Fibroblast of lung (primary cell): ENCODE measurements around the gene SP140L.

Source experiments
- EZH2 ChIP-seq: IDR thresholded peaks from 2 replicates; pipeline ENCODE4 v1.5.1; 2012; ENCODE audit warnings: low read length, control low read depth, mild to moderate bottlenecking; ENCODE audit errors: missing control alignments
- TF ChIP-seq, protein P1 (sequence below), 2 donors: IDR thresholded peaks in 1 of 2; conservative IDR thresholded peaks in 1 of 2; 1 replicate in 1 of 2; 2 replicates in 1 of 2; pipeline ENCODE4 v1.5.1; 2011 to 2012; ENCODE audit warnings: low read length in 2 of 2, control low read depth in 1 of 2, inconsistent platforms in 1 of 2, low read depth in 1 of 2, mild to moderate bottlenecking in 1 of 2

DNA sequence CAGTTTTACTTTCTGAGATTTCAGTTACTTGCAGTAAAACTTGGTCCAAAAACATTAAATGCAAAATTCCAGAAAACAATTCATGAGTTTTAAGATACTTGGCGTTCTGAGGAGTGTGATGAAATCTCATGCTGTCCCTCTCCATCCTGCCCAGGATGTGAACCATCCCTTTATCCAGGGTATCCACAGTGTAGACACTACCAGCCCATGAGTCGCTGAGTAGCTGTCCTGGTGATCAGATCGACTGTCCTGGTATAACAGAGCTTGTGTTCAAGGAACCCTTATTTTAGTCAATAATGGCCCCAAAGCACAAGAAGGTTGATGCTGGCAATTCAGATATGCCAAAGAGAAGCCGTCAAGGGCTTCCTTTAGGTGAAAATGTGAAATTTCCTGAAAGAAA lies 92.2 kb downstream of the SP140L start:
- TF ChIP-seq, protein P1, sequence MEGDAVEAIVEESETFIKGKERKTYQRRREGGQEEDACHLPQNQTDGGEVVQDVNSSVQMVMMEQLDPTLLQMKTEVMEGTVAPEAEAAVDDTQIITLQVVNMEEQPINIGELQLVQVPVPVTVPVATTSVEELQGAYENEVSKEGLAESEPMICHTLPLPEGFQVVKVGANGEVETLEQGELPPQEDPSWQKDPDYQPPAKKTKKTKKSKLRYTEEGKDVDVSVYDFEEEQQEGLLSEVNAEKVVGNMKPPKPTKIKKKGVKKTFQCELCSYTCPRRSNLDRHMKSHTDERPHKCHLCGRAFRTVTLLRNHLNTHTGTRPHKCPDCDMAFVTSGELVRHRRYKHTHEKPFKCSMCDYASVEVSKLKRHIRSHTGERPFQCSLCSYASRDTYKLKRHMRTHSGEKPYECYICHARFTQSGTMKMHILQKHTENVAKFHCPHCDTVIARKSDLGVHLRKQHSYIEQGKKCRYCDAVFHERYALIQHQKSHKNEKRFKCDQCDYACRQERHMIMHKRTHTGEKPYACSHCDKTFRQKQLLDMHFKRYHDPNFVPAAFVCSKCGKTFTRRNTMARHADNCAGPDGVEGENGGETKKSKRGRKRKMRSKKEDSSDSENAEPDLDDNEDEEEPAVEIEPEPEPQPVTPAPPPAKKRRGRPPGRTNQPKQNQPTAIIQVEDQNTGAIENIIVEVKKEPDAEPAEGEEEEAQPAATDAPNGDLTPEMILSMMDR (conservative IDR thresholded peaks at IDR 0.05 in 1 of 2, IDR thresholded peaks at IDR 0.05 in 1 of 2; ENCODE audit: low read depth in 1 of 2, low read length in 2 of 2) = no peak
- no peak for TF ChIP-seq EZH2
